GM21737 (cell line): Measurements from ENCODE around the gene ECT2L.
A peak's percentile ranks its signal among the peaks of the same experiment; 100 is the strongest.

Experiments
- ATAC-seq: cut with Tn5 transposase; IDR thresholded peaks from one replicate; pipeline ENCODE4 v1.9.1; 2021; ENCODE audit warnings: mild to moderate bottlenecking, moderate library complexity; ENCODE audit not compliant: unreplicated experiment

The ECT2L gene

GRCh38 chr6:138805016-138805765 lies 9.3 kb downstream of the ECT2L start:
- no peak for ATAC-seq

GRCh38 chr6:138806889-138807288 lies 11.0 kb downstream of the ECT2L start:
- no peak for ATAC-seq

- no peak for ATAC-seq
Measured at GRCh38 chr6:138809677-138810076, 13.8 kb downstream of the ECT2L start.

- no peak for ATAC-seq
Measured at GRCh38 chr6:138811866-138812265, 16.0 kb downstream of the ECT2L start.

- ATAC-seq = no peak
Measured at GRCh38 chr6:138814179-138814834, 18.4 kb downstream of the ECT2L start.

- no peak for ATAC-seq
Measured at GRCh38 chr6:138815221-138815620, 19.3 kb downstream of the ECT2L start.

- peak; percentile 52 for ATAC-seq
Measured at GRCh38 chr6:138815797-138816528, 20.1 kb downstream of the ECT2L start.

GRCh38 chr6:138817799-138818198 lies 21.9 kb downstream of the ECT2L start:
- no peak for ATAC-seq

- ATAC-seq = peak; percentile 59
Measured at GRCh38 chr6:138818496-138819194, 22.8 kb downstream of the ECT2L start.

GRCh38 chr6:138821519-138821918 lies 25.6 kb downstream of the ECT2L start:
- no peak for ATAC-seq

GRCh38 chr6:138824482-138825144 lies 28.7 kb downstream of the ECT2L start:
- no peak for ATAC-seq

- ATAC-seq = no peak
Measured at GRCh38 chr6:138830248-138830647, 34.4 kb downstream of the ECT2L start.

- no peak for ATAC-seq
Measured at GRCh38 chr6:138832182-138832581, 36.3 kb downstream of the ECT2L start.

GRCh38 chr6:138833816-138834539 lies 38.1 kb downstream of the ECT2L start:
- no peak for ATAC-seq

GRCh38 chr6:138837246-138837645 lies 41.4 kb downstream of the ECT2L start:
- no peak for ATAC-seq

GRCh38 chr6:138844192-138844591 lies 48.3 kb downstream of the ECT2L start:
- no peak for ATAC-seq

- ATAC-seq = no peak
Measured at GRCh38 chr6:138847884-138848283, 52.0 kb downstream of the ECT2L start.

GRCh38 chr6:138848461-138848860 lies 52.6 kb downstream of the ECT2L start:
- ATAC-seq = no peak

- ATAC-seq = no peak
Measured at GRCh38 chr6:138849791-138850190, 53.9 kb downstream of the ECT2L start.

- ATAC-seq = no peak
Measured at GRCh38 chr6:138856654-138857053, 60.8 kb downstream of the ECT2L start.
